GM19455 (cell line): ENCODE data around the gene IL17C.
"Not testable (repeated sequence)": the region's sequence is repeated elsewhere in the genome, so short reads cannot be mapped to it uniquely, and the experiment has no call there.

Experiments
- ATAC-seq: cut with Tn5 transposase; IDR thresholded peaks from one replicate; pipeline ENCODE4 v1.9.1; 2021; ENCODE audit not compliant: unreplicated experiment

IL17C gene

DNA sequence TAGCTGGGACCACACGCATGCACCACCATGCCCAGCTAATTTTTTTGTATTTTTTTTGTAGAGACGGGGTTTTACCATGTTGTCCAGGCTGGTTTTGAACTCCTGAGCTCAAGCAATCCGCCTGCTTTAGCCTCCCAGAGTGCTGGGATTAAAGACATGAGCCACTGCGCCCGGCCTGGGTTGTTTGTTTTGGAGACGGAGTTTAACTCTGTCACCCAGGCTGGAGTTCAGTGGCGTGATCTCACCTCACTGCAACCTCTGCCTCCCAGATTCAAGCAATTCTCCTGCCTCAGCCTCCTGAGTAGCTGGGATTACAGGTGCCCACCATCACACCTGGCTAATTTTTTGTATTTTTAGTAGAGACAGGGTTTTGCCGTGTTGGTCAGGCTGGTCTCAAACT lies 28.9 kb upstream of the IL17C start:
- not testable (repeated sequence) for ATAC-seq

DNA sequence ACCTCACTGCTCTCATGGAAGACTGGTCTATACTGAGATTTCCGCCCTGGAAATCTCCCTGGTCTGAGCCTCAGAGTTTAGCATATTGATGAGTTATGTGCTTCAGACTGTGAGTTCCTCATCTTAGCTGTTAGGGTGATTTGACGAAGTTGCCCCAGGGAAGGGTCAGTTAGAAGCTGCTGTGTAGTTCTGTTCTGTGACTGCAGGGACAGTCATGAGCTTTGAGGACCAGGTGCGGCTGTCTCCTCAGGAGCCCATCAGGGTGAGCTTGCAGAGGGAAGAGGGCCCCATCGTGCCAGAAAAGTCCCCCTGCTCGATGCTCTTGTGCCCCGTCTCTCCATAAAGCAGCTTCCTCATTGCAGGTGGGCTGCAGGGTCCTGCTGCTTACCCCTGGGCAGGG lies 28.3 kb upstream of the IL17C start:
- no peak for ATAC-seq

DNA sequence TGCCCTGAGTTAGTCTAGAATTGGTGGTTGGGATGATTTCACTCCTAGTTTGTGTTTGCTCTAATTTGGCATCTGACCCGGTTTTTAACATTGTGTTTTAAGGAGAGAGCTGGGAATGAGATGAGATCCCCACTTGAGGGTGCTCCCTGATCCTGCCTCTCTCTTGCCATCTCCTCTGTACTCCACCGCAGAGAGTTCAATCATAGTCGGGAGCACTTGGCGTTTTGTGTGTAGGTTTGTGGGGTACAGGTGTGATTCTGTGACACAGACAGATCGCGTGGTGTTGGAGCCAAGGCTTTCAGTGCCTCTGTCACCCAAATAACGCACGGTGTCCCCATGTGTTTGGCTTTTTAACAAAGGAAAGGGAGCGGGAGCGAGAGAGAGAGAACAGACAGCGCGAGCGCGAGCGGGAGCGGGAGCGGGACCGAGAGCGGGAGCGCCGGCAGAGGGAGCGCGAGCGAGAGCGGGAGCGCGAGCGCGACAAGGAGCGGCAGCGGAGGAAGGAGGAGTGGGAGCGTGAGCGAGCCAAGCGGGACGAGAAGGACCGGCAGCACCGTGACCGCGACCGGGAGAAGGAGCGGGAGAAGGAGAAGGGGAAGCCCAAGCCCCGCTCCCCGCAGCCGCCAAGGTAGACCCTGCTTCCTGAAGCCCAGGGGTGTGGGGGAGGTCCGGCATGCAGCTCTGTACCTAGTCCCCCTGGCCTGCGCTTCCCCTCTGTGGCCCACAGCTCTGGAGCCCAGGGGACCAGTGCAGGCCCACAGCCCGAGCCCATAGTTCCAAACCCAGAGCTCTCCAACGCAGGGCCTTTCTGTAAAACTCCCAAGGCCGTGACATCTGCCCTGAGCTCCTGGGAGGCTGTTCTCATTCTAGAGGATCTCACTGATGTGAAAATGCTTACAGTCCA lies 27.2 kb upstream of the IL17C start:
- ATAC-seq, result no peak

DNA sequence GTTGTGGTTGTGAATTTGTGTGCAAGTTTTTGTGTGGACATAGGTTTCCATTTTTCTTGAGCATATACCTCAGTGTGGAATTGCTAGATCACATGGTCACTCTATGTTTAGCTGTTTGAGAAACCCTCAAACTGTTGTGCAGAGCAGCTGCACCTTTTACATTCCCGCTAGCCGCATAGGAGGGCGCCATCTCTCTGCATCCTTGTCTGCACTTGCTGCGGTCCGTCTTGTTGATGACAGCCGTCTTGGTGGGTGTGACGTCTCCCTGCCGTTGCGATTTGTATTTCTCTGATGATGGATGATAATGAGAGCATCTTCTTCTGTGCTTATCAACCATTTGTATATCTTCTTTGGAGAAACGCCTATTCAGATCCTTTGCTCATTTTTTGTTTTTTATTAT lies 25.1 kb upstream of the IL17C start:
- no peak for ATAC-seq

DNA sequence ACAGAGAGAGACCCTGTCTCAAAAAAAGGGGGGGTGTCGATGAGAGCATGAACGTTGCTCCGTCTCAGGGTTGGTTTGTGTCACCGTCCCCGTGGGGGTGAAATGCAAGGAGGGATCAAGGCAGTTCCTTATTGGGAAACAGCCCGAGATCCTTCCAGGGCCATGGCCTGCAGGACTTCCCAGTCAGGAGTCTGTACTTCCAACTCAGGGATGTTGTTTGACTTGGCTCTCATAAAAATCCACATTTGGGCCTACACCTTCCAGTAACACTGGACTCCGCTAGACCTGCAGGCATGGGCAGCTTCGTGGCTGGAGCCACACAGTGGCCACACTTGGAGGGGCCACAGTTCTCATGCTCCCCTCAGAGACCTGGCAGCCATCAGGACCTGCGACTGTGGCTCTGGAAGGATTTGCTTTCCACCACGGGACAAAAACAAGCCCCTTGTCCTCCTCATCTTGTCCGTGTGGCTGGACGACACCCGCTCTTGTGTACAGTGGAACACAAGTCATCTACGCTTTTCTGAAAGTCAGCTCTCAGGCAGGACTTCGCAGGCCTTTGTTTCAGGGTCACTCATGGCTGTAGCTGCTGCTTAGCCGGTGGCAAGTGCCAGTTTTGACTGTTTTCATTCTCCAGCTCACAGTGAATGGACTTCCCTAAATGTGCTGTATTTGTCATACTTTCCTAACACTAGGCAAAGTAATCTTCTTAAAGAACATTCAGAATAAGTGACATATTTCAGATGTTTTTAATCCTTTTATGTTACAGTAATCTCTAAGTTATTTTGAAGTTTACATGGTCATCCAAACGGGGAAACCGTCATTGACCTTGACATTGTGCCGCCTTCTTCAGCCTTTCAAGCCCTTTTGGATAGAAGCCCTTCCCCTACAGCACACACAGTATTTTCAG lies 24.2 kb upstream of the IL17C start:
- ATAC-seq, result no peak

DNA sequence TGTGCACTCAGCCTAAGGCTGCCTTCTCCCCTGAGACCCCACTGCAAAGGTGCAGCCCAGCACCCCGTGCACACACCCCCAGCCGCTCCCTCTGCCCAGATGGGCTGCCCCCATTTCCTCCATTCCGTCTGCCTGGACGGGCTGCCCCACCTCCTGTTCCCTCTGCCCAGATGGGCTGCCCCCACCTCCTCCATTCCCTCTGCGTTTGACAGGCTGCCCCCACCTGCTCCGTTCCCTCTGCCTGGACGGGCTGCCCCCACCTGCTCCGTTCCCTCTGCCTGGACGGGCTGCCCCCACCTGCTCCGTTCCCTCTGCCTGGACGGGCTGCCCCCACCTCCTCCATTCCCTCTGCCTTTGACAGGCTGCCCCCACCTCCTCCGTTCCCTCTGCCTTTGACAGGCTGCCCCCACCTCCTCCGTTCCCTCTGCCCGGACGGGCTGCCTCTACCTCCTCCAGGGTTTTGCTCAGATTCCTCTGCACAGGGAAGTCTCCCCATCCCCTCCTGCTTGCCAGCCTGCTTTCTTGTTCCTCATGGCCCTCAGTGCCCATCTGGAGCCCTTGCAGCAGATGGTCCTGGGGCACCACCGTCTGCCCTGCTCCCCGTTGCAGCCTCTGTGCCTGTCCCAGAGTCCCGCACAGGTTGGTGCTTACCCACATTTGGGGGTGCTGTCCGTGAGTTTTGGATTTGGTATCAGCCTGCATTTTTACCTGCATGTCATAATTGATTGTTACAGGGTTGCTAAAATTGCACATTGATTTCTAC lies 23.4 kb upstream of the IL17C start:
- no peak for ATAC-seq

DNA sequence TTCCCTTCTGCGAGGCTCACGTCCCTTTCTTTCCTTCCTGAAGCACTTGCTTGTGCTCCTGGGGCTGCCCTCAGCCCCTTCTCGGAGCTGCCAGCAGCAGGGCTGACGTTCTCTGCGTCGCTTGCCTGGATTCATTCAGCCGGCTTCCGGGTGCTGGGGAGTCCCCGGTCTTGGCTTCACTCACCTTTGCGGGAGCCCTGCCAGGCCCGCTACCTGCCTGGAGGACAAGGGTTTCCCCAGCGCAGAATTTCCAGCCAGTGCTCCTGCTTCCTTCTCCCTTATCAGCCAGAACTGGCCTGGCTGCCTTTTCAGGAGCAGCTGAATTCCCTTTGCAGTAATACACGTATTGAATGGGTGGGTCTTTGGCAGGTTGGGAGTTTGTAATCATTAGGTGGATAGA lies 22.1 kb upstream of the IL17C start:
- ATAC-seq, result no peak

DNA sequence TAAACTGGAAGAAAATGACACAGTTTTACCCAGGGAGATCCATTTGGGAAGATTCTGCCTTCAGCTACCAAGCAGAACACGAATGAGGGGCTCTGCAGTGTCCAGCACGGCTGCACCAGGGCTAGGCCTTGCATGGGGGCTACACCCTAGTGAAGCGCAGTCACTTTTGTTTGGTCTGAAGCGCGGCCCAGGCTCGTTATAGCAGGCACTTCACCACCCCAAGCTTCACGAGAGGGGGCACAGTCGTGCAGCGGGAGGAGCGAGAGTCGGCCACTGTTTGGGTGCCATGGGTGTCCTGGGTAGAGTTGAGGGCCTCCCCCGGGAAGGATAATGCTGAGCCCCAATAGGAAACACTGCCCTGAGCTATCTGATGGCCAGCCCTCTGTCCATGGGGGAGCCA lies 21.6 kb upstream of the IL17C start:
- no peak for ATAC-seq

DNA sequence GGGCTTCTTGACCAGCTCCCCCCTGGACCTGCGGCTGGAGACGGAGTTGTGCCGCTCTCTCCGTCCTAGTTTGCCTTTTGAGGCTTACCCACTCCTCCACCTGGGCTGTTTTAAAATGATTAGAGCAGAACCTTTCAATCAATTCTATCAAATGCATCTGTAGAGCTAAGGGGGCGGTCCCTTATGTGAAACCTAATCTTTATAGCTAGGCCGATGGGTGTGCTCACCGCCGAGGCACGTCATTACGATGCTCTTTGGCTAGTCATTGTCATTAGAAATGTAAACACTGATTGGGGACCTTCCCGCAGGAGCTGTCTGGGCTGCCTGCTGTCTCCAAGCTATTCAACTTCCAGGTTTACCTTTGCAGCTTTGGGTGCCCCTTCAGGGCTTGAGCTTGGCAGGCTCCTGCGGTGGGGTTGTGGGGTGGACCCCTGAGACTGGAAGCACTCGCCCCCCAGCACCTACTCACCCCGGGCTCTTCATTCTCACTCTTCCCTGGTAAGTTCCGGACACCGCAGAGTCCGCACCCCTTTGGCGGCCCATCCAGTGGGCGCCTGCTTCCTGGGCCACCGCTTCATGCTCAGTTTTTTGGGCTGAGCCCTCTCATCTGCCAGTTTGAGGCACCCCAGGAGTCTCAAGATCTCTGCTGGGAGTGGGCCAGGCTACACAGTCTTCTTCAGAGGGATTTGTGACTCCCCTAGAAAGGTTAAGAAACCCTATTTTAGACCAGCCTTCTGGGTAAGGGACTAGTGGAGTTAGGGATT lies 20.9 kb upstream of the IL17C start:
- ATAC-seq, result no peak

DNA sequence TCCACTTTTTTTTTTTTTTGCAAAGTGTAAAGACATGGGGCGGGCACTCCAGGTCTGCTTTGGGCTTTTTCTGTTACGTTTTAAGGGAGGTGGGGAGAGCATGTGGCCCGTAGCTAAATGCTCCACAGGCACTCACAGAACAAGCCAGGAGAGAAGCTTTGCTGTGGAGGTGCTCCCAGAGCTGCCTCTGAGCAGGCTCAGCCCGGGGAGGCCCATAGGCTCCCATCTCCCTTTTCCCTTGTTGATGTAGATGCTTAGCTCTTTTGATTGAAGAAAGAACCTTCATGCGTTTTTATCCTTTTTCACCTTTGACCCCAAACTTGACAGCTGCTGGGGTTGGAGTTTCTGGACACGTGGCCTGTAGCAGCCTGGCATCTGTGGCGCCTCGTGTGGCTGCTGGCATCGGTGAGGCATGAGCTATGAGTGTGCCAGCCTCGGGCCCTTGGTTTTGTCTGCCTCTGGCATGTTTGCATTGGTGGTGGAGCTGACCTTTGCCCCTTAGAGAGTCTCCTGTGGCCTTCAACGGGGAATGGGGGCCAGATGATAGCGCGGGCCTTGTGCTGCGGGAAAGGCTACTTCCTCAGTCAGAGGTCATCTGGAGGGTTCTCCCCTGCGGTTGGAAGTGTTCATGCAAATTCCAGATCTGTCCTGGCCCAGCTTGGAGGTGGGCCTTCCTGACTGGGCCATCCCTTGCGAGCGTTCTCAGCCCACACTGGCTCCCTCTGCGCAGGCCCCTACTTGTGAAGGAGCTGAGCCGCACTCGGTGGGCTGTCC lies 20.0 kb upstream of the IL17C start:
- no peak for ATAC-seq

DNA sequence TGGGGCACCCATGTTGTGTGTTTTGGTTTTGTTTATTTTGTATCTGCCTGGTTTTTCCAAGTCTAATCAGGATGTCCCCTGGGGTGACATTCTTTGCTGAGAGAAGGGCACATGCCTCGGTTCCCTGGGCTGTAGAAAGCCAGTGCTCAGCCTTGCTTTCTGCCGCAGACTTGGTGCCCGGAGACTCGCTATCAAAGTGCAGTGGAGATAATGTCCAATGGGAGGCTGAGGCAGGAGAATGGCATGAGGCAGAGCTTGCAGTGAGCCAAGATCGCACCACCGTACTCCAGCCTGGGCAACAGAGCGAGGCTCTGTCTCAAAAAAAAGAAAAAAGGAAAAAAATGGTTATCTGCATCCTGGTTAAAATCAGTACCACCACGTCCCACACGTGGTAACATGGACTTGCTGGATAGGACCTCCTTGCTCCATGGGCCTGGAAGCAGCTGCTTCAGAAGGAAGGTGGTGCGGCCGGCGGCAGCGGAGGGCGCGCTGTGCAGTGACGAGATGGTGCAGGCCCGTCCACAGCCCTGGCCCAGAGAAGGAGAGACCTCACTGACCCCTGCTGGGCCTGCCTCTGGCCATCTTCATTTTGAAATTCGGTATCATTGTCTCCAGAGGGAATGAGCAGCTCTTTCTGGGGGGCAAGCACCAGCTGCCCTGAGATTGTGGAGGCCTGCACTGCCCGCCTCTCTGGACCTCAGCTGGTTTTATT lies 19.3 kb upstream of the IL17C start:
- no peak for ATAC-seq

DNA sequence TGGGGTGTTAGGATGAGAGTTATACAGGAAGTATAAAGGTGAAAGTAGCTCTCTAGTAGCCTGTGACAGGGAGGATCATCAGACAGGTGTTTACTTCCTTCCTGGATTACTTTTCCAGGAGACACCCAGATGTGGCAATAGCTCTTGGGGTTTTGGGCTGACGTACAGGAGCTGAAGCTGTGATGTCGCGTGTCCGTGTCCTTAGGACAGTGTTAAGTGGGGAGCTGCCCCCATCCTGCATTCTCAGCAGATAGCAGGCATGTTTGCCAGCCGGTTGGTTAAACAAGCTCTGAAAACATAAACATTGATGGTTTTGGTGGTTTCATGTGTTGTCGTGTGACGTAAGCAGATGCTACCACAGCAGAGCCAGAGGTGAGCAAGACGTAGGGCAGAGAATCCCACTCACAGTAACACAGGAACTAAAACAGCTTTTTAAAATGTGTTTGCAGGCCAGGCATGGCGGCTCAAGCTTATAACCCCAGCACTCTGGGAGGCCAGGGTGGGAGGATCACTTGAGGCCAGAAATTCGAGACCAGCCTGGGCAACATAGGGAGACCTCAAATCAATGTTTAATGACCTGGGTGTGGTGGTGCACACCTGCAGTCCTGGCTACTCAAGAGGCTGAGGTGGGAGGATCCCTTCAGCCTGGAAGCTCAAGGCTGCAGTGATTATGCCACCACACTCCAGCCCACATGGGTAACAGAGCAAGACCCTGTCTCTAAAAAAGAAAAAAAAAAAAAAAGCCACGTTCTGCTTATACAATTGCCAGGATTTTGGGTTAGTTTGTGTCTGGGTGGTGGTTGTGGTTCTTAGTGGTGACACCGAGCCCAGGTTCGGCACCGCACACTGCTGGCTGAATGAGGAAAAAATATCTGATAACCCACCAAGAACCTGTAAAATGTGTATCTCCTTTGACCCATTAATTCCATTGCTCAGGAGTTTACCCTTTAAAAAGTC lies 18.2 kb upstream of the IL17C start:
- ATAC-seq, result no peak

DNA sequence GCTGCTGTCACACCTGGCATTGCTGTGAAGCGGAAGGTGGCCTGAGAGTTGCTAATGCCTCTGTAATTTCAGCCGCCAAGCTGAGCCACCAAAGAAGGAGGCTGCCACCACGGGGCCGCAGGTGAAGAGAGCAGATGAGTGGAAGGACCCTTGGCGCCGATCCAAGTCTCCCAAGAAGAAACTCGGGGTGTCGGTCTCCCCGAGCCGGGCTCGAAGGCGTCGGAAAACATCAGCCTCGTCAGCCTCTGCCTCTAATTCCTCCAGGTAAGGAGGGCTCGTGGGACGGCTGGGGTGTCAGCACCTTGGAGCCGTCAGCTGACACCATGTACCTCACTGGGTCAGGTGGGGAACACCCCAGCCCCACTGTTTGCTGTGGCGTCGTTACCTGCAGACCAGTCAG lies 16.2 kb upstream of the IL17C start:
- no peak for ATAC-seq

DNA sequence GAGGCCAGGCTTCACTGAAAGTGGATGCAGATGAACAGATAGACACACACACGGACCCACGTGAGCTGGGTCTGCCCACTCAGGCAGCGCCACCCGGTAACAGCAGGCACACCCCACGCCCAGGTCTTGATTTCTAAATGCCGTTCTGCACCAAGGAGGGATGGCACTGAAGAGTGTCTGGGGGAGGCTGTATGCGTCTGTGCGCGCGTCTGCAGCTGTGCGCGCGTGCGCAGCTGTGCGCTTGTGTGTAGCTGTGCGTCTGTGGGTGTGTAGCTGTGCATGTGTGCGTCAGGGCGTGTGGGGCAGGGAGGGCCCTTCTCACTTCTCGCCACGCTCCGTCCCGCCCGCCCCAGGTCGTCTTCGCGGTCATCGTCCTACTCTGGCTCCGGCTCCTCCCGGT lies 15.5 kb upstream of the IL17C start:
- no peak for ATAC-seq

DNA sequence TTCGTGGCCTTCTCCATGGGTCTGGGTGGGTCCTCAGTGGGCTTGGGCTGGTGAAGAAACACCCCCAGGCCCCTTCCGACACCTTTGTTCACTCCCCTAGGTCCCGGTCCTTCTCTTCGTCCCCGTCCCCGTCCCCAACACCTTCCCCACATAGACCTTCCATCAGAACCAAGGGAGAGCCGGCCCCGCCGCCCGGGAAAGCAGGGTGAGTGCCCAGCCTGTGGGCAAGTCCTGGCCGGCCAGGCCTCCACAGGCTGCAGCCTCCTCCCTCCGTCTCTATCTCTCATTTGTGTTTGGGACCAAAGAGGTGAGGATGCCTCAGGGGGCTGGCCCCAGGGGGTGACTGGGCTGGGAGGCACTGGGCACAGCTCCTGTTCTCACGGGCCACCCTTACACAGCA lies 14.5 kb upstream of the IL17C start:
- no peak for ATAC-seq

DNA sequence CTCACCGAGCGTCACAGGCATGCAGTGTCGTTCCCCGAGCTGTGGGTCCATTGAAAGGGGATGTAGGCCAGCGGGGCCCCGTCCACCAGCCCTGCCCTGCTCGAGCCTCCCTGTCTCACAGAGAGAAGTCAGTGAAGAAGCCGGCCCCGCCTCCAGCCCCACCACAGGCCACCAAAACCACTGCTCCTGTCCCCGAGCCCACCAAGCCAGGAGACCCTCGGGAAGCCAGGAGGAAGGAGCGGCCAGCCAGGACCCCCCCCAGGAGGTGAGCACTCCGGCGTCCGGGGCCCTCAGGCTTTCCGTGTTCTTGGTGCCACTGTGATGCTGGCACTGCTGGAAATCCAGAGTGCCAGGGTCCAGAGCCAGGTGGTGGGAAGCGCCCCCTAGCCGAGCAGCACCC lies 13.9 kb upstream of the IL17C start:
- ATAC-seq, result no peak

DNA sequence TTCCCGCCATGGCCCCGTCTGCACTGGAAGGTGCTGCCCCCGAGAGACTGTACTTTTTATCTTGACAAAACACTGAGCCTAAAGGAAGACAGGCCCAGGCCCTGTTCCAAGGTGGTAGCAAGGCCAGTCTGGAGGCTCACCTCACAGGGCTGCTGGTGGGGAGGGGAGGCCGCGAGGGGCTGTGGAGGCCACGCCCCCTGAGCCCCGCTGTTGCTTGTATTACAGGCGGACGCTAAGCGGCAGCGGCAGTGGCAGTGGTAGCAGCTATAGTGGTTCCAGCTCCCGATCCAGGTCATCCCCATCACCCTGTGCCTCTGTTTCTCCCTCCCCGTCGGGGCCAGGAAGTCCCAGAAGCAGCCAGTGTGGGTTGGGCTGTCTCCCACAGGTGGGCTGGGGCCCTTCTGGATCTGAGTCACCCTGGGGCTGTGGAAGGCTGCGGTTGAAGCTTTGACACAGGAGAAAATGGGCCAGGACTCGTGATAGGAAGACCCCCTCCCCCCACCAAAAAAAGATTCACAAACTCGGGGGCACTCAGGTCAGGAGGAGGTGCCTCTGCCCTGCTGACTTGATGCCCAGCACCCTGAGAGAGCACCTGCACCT lies 13.3 kb upstream of the IL17C start:
- ATAC-seq, result no peak

DNA sequence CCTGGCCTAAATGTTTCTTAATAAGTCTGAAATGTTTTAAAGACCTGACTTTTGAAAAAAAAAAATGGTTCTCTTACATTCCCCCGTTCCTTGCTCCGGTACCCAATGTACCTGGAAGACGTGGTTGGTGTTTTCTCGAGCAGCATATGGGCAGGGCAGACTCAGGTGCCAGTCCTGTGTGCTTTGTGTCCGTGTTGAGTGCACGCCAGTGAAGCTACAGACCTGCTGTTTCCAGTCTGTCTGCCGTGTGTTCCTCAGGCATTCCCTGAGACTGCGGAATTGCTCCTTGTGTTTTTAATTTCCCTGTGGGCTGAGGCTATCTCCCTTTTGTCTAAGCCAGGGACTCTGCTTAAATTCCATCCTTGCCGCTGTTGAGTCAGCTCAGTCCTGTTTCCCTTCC lies 11.7 kb upstream of the IL17C start:
- ATAC-seq, result no peak
